ENCODE results near the gene TMTC1.

TMTC1 gene

DNA sequence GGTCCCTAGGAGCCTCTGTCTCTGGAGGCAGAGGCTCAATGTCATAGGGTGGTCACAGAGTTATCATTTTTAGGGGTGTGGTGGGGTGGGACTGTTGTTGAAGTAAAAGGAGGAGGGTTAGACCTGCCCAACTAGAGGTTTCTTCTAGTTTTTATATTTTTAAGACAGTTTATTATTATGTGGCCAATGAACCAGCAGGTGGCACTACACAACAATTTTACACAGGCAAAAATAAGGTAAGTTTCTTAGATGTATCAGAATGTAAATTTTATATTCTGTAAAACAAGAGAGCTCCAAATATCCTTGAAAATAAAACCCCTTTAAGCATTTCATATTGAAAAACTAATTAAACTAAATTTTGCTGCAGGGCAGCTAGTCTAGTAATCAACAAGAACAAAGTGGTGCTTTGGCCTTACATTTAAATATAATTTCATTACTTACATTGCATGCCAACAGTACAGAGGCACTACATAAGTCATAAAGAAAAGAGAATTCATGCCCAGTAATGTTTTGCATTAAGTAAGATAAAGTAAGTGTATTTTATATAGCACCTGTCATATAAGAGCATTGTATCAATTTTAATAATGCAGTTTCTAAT is 264.1 kb downstream of the TMTC1 start:
- no peaks in the 10 kb centered on the region; the same call in 1 of the 2 replicates for H3K4me1 ChIP-seq
- no peaks in the 10 kb centered on the region for H3K27me3 ChIP-seq
- TF ChIP-seq, protein P1, sequence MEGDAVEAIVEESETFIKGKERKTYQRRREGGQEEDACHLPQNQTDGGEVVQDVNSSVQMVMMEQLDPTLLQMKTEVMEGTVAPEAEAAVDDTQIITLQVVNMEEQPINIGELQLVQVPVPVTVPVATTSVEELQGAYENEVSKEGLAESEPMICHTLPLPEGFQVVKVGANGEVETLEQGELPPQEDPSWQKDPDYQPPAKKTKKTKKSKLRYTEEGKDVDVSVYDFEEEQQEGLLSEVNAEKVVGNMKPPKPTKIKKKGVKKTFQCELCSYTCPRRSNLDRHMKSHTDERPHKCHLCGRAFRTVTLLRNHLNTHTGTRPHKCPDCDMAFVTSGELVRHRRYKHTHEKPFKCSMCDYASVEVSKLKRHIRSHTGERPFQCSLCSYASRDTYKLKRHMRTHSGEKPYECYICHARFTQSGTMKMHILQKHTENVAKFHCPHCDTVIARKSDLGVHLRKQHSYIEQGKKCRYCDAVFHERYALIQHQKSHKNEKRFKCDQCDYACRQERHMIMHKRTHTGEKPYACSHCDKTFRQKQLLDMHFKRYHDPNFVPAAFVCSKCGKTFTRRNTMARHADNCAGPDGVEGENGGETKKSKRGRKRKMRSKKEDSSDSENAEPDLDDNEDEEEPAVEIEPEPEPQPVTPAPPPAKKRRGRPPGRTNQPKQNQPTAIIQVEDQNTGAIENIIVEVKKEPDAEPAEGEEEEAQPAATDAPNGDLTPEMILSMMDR (IDR thresholded peaks at IDR 0.05; ENCODE audit: low read depth, low read length), result peak; percentile 62
- no peaks in the 10 kb centered on the region for H3K36me3 ChIP-seq
- DNase-seq, result peak; percentile 36
- no peak overlapping the region for H3K4me3 ChIP-seq (ENCODE audit: low read depth, low read length)
- no peaks in the 10 kb centered on the region for H3K9me3 ChIP-seq

- H3K9me3 ChIP-seq, result no peaks in the 10 kb centered on the region
Measured at GRCh38 chr12:29518407-29518806, 265.3 kb downstream of the TMTC1 start.

GRCh38 chr12:29517264-29517663 is 266.5 kb downstream of the TMTC1 start:
- Histone ChIP-seq H3K4me3 (ENCODE audit: low read depth, low read length) (no peak overlapping the region), H3K4me1 (no peaks in the 10 kb centered on the region; the same call in 1 of the 2 replicates), H3K36me3 (no peaks in the 10 kb centered on the region), H3K9me3 (no peaks in the 10 kb centered on the region), H3K27me3 (no peaks in the 10 kb centered on the region)
- no peak for DNase-seq
- TF ChIP-seq, protein P1 (IDR thresholded peaks at IDR 0.05; ENCODE audit: low read depth, low read length), result 0 out of 2 replicates have a peak, but pooled peaks have one; percentile 6

More at GRCh38 chr12:29518407-29518806, 265.3 kb downstream of the TMTC1 start:
- Histone ChIP-seq H3K27me3 (no peaks in the 10 kb centered on the region), H3K4me1 (no peaks in the 10 kb centered on the region; the same call in 1 of the 2 replicates), H3K4me3 (ENCODE audit: low read depth, low read length) (no peak overlapping the region), H3K36me3 (no peaks in the 10 kb centered on the region)
- TF ChIP-seq, protein P1 (IDR thresholded peaks at IDR 0.05; ENCODE audit: low read depth, low read length), result no peak
- DNase-seq, result no peak

DNA sequence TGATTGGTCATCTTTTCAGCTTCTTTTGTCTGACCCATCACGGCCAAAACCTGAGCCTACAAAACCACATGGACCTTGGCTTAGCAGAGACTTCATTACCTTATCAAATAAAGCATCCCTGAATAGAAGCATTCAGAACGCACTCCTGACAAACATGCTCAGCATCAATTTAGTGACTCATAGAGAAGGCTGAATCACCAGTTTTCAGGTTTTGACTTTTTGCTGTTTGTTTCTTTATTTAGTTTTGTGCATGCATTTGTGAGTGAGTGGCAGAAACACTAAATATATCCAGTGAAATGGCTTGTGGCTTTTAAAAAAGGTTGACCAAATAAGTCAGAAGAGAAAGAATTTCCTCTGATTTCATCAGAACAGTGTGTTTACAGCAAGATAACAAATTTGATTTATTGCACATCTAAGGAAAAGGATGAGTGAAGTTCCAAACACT is 267.3 kb downstream of the TMTC1 start:
- no peak for DNase-seq
- H3K4me3 ChIP-seq (ENCODE audit: low read depth, low read length), result no peak overlapping the region
- H3K4me1 ChIP-seq, result no peaks in the 10 kb centered on the region; the same call in 1 of the 2 replicates
- TF ChIP-seq, protein P1 (IDR thresholded peaks at IDR 0.05; ENCODE audit: low read depth, low read length), result no peak
- H3K9me3 ChIP-seq, result no peaks in the 10 kb centered on the region
- H3K27me3 ChIP-seq, result no peaks in the 10 kb centered on the region
- H3K36me3 ChIP-seq, result no peaks in the 10 kb centered on the region

DNA sequence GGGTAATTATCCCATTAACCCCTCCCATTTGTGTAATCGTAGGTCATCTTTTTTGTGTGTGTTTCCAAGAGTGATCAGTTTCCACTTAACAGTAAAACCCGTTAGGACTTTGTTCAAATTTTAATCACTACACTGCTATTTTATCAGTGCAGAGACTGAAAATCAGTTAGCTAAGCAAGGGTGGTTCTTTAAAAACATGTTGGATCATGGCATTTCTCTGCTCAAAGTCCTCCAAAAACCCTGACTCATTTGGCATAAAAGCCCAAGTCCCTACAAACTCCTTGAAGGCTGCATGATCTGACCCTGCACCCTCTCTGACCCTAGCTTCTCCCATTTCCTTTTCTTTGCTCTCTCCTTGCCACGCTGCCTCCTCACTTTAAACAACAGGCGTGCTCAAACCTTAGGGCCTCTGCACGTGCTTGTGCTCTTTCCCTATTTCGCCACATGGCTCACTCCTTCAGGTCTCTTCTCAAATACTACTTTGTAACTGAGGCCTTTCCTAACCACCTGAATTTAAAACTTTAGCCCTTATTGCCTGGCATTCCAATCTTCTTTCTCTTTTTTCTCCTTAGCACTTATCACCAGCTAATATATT is 273.1 kb downstream of the TMTC1 start:
- Histone ChIP-seq H3K9me3 (no peaks in the 10 kb centered on the region), H3K4me1 (no peaks in the 10 kb centered on the region), H3K4me3 (ENCODE audit: low read depth, low read length) (no peak overlapping the region), H3K36me3 (no peaks in the 10 kb centered on the region), H3K27me3 (no peaks in the 10 kb centered on the region)
- DNase-seq, result no peak
- TF ChIP-seq, protein P1 (IDR thresholded peaks at IDR 0.05; ENCODE audit: low read depth, low read length), result no peak

- H3K4me1 ChIP-seq, result no peaks in the 10 kb centered on the region
- no peak for DNase-seq
- H3K9me3 ChIP-seq, result no peaks in the 10 kb centered on the region
- H3K27me3 ChIP-seq, result no peaks in the 10 kb centered on the region
- no peak overlapping the region for H3K4me3 ChIP-seq (ENCODE audit: low read depth, low read length)
- TF ChIP-seq, protein P1 (IDR thresholded peaks at IDR 0.05; ENCODE audit: low read depth, low read length), result no peak
- H3K36me3 ChIP-seq, result no peaks in the 10 kb centered on the region
Measured at GRCh38 chr12:29509503-29509902, 274.2 kb downstream of the TMTC1 start.

All from BE2C (cell line).